SK-N-SH (cell line): ENCODE measurements around the gene PPP1R37. TPM values are rescaled to one million over a fixed set of nuclear protein-coding genes. Genes with fewer than 3 reads are reported as not detected.

Experiments used
- CTCF ChIA-PET: fragments of 300-600, 350-600 bp; formaldehyde crosslinking; extraction: SDS; loops from one replicate; lab custom pipeline; 2021; lab: Yijun Ruan, JAX
- POLR2A ChIA-PET: fragments of 350-600 bp; sonication (Branson Sonifier 250); formaldehyde crosslinking; extraction: SDS; loops from one replicate; lab custom pipeline; 2020; ENCODE audit warnings: antibody characterized with exemption, inconsistent platforms; lab: Yijun Ruan, JAX
- DNase-seq: peaks from one replicate; pipeline ENCODE4 v3.0.0; 2012
- H2AFZ ChIP-seq: fragments of 200-600 bp; sonication (generic); 2 replicates; pipeline ENCODE4 v1.8.1; 2016; ENCODE audit warnings: antibody characterized with exemption, mild to moderate bottlenecking, low read depth
- H3F3A ChIP-seq: fragments of 200-600 bp; sonication (generic); replicated peaks from 2 replicates; pipeline ENCODE3; 2016; ENCODE audit warnings: antibody characterized with exemption, mild to moderate bottlenecking; ENCODE audit not compliant: insufficient read depth
- H3K27ac ChIP-seq, 2 experiments: fragments of 200-500 bp in 1 of 2; fragments of 200-600 bp in 1 of 2; sonication (Bioruptor generic) in 1 of 2; sonication (generic), shearing (Covaris generic) in 1 of 2; 2 replicates each; pipeline versions ENCODE4 v1.5.1 to v1.6.1; 2014 to 2016; ENCODE audit warnings: low read depth in 2 of 2, inconsistent platforms in 1 of 2, low read length in 1 of 2, mild to moderate bottlenecking in 1 of 2, mixed read lengths in 1 of 2
- H3K27me3 ChIP-seq: fragments of 200-600 bp; sonication (generic), shearing (Covaris generic); 2 replicates; pipeline ENCODE4 v1.6.1; 2016; ENCODE audit warnings: mixed run types; ENCODE audit not compliant: insufficient read depth
- H3K36me3 ChIP-seq, 2 experiments: fragments of 200-500 bp in 1 of 2; fragments of 200-600 bp in 1 of 2; sonication (Bioruptor generic) in 1 of 2; sonication (generic) in 1 of 2; replicated peaks in 1 of 2; 2 replicates each; pipeline versions ENCODE3 to v1.5.1; 2014 to 2016; ENCODE audit warnings: low read length in 1 of 2, mild to moderate bottlenecking in 1 of 2; ENCODE audit not compliant: insufficient read depth in 2 of 2, control insufficient read depth in 1 of 2
- H3K4me1 ChIP-seq, 2 experiments: fragments of 200-500 bp in 1 of 2; fragments of 200-600 bp in 1 of 2; sonication (Bioruptor generic) in 1 of 2; sonication (generic), shearing (Covaris generic) in 1 of 2; 2 replicates each; pipeline versions ENCODE4 v1.5.1 to v1.6.1; 2014 to 2016; ENCODE audit warnings: low read depth in 1 of 2, low read length in 1 of 2, mixed run types in 1 of 2; ENCODE audit not compliant: insufficient read depth in 2 of 2, control insufficient read depth in 1 of 2
- H3K4me2 ChIP-seq: fragments of 200-600 bp; sonication (generic), shearing (Covaris generic); 2 replicates; pipeline ENCODE4 v1.6.1; 2017; ENCODE audit warnings: mixed run types
- H3K4me3 ChIP-seq, 2 experiments: fragments of 200-500 bp in 1 of 2; fragments of 200-600 bp in 1 of 2; sonication (Bioruptor generic) in 1 of 2; sonication (generic), shearing (Covaris generic) in 1 of 2; 2 replicates each; pipeline versions ENCODE4 v1.5.1 to v1.8.1; 2014 to 2016; ENCODE audit warnings: low read depth in 2 of 2, inconsistent platforms in 1 of 2, low read length in 1 of 2, mild to moderate bottlenecking in 1 of 2, mixed read lengths in 1 of 2, moderate library complexity in 1 of 2
- H3K79me2 ChIP-seq: fragments of 200-600 bp; sonication (generic); 2 replicates; pipeline ENCODE4 v1.8.1; 2017; ENCODE audit warnings: mild to moderate bottlenecking; ENCODE audit not compliant: insufficient read depth
- H3K9ac ChIP-seq: fragments of 200-600 bp; sonication (generic); 2 replicates; pipeline ENCODE4 v1.6.1; 2017; ENCODE audit warnings: mixed run types
- H3K9me2 ChIP-seq: fragments of 200-600 bp; sonication (generic); 2 replicates; pipeline ENCODE4 v1.6.1; 2017; ENCODE audit warnings: mixed run types
- H3K9me3 ChIP-seq: fragments of 200-600 bp; sonication (generic); 2 replicates; pipeline ENCODE4 v1.6.1; 2017; ENCODE audit warnings: mixed run types, mild to moderate bottlenecking, moderate library complexity
- H4K20me1 ChIP-seq: fragments of 200-600 bp; sonication (generic); 2 replicates; pipeline ENCODE4 v1.6.1; 2017; ENCODE audit warnings: mild to moderate bottlenecking, mixed run types; ENCODE audit not compliant: insufficient read depth
- CHD2 ChIP-seq: fragments of 150-350 bp; IDR thresholded peaks from 2 replicates; pipeline ENCODE4 v1.6.1; 2018; ENCODE audit warnings: low read length; ENCODE audit not compliant: partially characterized antibody
- EP300 ChIP-seq, 2 experiments: IDR thresholded peaks; 2 replicates each; pipeline versions ENCODE4 v1.4.0 to v1.6.1; 2012; ENCODE audit warnings: borderline replicate concordance in 1 of 2, low read depth in 1 of 2, low read length in 1 of 2
- EZH2phosphoT487 ChIP-seq: fragments of 200-600 bp; sonication (generic); IDR thresholded peaks from 2 replicates; pipeline ENCODE4 v1.6.1; 2017; ENCODE audit warnings: low read depth, mixed run types, mild to moderate bottlenecking, antibody characterized with exemption, moderate library complexity, borderline replicate concordance
- FOXJ3 ChIP-seq: sonication (generic); formaldehyde crosslinking; IDR thresholded peaks from 2 replicates; pipeline ENCODE4 v1.5.1; 2020; ENCODE audit warnings: mild to moderate bottlenecking, missing genetic modification reagents
- GABPA ChIP-seq: IDR thresholded peaks from 2 replicates; pipeline ENCODE4 v1.4.0; 2012; ENCODE audit warnings: low read depth, mild to moderate bottlenecking
- GATA2 ChIP-seq: sonication (generic); formaldehyde crosslinking; IDR thresholded peaks from 2 replicates; pipeline ENCODE4 v1.5.0; 2020; ENCODE audit warnings: mild to moderate bottlenecking, missing genetic modification reagents
- JUND ChIP-seq: IDR thresholded peaks from 2 replicates; pipeline ENCODE4 v1.4.0; 2012
- MEF2A ChIP-seq: IDR thresholded peaks from 2 replicates; pipeline ENCODE4 v1.4.0; 2012; ENCODE audit warnings: low read depth, borderline replicate concordance
- MXI1 ChIP-seq: IDR thresholded peaks from 2 replicates; pipeline ENCODE4 v1.6.1; 2012; ENCODE audit warnings: mild to moderate bottlenecking, low read depth, low read length, improper control_type of control experiment
- NFIC ChIP-seq: IDR thresholded peaks from 2 replicates; pipeline ENCODE4 v1.4.0; 2012; ENCODE audit warnings: borderline replicate concordance
- NRF1 ChIP-seq: IDR thresholded peaks from 2 replicates; pipeline ENCODE4 v1.6.1; 2012; ENCODE audit warnings: low read depth, mild to moderate bottlenecking, low read length
- POLR2AphosphoS5 ChIP-seq: IDR thresholded peaks from 2 replicates; pipeline ENCODE4 v1.6.1; 2012; ENCODE audit warnings: low read depth, low read length
- RCOR1 ChIP-seq: fragments of 150-350 bp; IDR thresholded peaks from 2 replicates; pipeline ENCODE4 v1.6.1; 2017; ENCODE audit warnings: antibody characterized with exemption, low read length
- SIN3A ChIP-seq: IDR thresholded peaks from 2 replicates; pipeline ENCODE4 v1.6.1; 2012; ENCODE audit warnings: low read depth, mild to moderate bottlenecking, low read length, moderate library complexity, borderline replicate concordance
- SMC3 ChIP-seq: IDR thresholded peaks from 2 replicates; pipeline ENCODE4 v1.6.1; 2012; ENCODE audit warnings: low read depth, low read length, improper control_type of control experiment
- TAF1 ChIP-seq: IDR thresholded peaks from 2 replicates; pipeline ENCODE4 v1.6.1; 2012; ENCODE audit warnings: low read depth, mild to moderate bottlenecking, low read length, moderate library complexity, borderline replicate concordance
- WGBS: methylation state at CpG from one replicate; pipeline ENCODE4 v1.1.6; 2017; ENCODE audit warnings: low lambda C conversion rate; 5-methylcytosine and 5-hydroxymethylcytosine counted together
- polyA plus RNA-seq, 3 experiments: library from polyadenylated mRNA; depleted of rRNA; stranded (reverse); fragments of >200 nt; gene quantifications; 2 replicates each; pipeline ENCODE4 v1.2.3, GENCODE V29; 2012
- TF ChIP-seq, protein P1 (sequence below): IDR thresholded peaks from 2 replicates; pipeline ENCODE4 v1.4.0; 2012; ENCODE audit warnings: low read depth
- TF ChIP-seq, protein P2 (sequence below): IDR thresholded peaks from 2 replicates; pipeline ENCODE4; 2012
- TF ChIP-seq, protein P3 (sequence below): IDR thresholded peaks from 2 replicates; pipeline ENCODE4 v1.6.1; 2012; ENCODE audit warnings: mild to moderate bottlenecking, low read depth, low read length, moderate library complexity
- TF ChIP-seq, protein P4 (sequence below): IDR thresholded peaks from 2 replicates; pipeline ENCODE4 v1.4.0; 2012; ENCODE audit warnings: low read depth, borderline replicate concordance
- TF ChIP-seq, protein P5 (sequence below): fragments of 150-350 bp; IDR thresholded peaks from 2 replicates; pipeline ENCODE4 v1.6.1; 2017; ENCODE audit warnings: antibody characterized with exemption, low read length, low read depth, borderline replicate concordance

Gene PPP1R37
- polyA plus RNA-seq, 1 of the 3 experiments (the other 2 are of a cell fraction) = 24.4 TPM

DNA sequence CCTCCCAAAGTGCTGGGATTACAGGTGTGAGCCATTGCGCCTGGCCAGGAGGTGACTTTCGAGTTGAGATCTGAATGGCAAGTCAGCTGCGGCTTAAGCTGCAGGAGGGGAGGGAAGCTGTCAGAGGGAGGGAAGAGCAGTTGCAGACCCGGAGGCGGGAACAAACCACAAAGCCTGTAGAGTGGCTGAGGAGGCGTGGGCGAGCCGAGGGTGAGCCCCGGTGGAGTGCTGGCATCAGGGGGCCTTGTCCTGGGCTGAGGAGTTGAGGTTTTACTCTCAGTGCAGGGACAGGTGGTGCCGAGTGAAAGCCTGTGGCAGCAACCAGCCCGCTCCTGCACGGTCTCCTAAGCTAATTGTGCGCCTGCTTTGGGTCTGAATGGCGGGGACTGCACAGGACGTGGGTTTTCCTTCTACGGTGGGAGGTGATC is 24.2 kb downstream of the PPP1R37 start (continued):
- TF ChIP-seq, protein P1, sequence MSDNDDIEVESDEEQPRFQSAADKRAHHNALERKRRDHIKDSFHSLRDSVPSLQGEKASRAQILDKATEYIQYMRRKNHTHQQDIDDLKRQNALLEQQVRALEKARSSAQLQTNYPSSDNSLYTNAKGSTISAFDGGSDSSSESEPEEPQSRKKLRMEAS = no peak
- TF ChIP-seq GATA2 (CRISPR knock-in tag) (no peak), NRF1 (no peak), CHD2 (no peak), MXI1 (no peak)
- TF ChIP-seq, all 33 proteins: peak for 0

DNA sequence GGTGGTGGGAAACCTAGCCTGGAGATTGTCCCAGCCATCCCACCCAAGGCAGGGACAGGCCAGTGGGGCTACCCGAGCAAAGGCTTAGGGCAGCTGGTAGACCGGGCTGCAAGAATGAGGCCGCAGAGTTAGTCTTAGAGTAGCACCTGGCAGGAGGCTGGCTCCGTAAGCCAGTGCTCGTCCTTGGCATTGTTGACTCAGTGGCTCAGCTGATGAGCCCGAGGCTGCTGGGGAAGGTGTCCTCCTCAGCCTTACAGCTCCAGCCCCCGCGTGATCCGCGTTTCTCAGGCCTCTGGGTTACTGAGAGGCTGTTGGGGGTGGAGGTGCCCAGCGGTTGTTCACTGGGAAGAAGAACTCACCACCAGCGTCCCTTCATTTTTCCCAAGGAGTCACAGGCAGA is 24.7 kb downstream of the PPP1R37 start:
- 88% methylated on average over 4 of the region's 12 CpGs for WGBS

DNA sequence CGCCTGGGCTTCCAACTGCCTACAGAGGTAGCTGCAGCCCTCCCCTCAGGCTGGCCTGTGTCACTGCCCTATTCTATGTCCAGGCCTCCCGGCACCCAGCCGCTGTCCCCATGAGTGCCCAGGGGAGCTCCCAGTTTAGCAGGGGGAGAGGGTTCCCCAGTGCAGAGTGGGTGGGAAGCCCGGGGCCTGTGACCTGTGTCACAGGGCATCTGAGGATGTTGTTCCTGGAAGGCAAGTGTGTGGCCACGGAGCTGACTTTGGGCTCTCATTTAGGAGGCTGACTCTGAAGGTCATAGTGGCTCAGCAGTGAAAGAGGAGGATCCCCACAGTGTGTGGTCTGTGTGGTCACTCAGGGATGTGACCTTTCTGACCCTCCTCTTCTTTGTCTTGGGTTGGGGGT is 25.1 kb downstream of the PPP1R37 start:
- ChIA-PET POLR2A (no interaction called here), CTCF (no interaction called here)
- WGBS = no CpG with 5 or more reads among the region's 5 CpGs
- Histone ChIP-seq H3K4me2 (no peak overlapping the region), H3F3A (no peaks in the 10 kb centered on the region), H3K9me3 (no peaks in the 10 kb centered on the region), H3K4me1 (peaks cover 0 to 15% of the 10 kb centered on the region in 2 experiments; a peak in 1 of 4 replicates), H2AFZ (no peak overlapping the region), H3K9me2 (no peaks in the 10 kb centered on the region), H3K4me3 (no peak overlapping the region), H4K20me1 (peaks cover 95% of the 10 kb centered on the region), H3K27ac (no peak overlapping the region), H3K79me2 (peaks cover 85% of the 10 kb centered on the region), H3K27me3 (no peaks in the 10 kb centered on the region), H3K9ac (no peak overlapping the region), H3K36me3 (no peaks in the 10 kb centered on the region)
- DNase-seq = no peak
- TF ChIP-seq, protein P2, sequence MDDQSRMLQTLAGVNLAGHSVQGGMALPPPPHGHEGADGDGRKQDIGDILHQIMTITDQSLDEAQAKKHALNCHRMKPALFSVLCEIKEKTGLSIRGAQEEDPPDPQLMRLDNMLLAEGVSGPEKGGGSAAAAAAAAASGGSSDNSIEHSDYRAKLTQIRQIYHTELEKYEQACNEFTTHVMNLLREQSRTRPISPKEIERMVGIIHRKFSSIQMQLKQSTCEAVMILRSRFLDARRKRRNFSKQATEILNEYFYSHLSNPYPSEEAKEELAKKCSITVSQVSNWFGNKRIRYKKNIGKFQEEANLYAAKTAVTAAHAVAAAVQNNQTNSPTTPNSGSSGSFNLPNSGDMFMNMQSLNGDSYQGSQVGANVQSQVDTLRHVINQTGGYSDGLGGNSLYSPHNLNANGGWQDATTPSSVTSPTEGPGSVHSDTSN = no peak
- TF ChIP-seq SMC3 (no peak), SIN3A (no peak), POLR2AphosphoS5 (no peak), MEF2A (no peak), FOXJ3 (CRISPR knock-in tag) (no peak), JUND (no peak), NFIC (no peak), NRF1 (no peak), TAF1 (no peak), EP300 (IDR thresholded peaks at IDR 0.05; ENCODE audit: borderline replicate concordance in 1 of 2, low read depth in 1 of 2, low read length in 1 of 2) (no peak), RCOR1 (no peak)
- TF ChIP-seq, protein P3, sequence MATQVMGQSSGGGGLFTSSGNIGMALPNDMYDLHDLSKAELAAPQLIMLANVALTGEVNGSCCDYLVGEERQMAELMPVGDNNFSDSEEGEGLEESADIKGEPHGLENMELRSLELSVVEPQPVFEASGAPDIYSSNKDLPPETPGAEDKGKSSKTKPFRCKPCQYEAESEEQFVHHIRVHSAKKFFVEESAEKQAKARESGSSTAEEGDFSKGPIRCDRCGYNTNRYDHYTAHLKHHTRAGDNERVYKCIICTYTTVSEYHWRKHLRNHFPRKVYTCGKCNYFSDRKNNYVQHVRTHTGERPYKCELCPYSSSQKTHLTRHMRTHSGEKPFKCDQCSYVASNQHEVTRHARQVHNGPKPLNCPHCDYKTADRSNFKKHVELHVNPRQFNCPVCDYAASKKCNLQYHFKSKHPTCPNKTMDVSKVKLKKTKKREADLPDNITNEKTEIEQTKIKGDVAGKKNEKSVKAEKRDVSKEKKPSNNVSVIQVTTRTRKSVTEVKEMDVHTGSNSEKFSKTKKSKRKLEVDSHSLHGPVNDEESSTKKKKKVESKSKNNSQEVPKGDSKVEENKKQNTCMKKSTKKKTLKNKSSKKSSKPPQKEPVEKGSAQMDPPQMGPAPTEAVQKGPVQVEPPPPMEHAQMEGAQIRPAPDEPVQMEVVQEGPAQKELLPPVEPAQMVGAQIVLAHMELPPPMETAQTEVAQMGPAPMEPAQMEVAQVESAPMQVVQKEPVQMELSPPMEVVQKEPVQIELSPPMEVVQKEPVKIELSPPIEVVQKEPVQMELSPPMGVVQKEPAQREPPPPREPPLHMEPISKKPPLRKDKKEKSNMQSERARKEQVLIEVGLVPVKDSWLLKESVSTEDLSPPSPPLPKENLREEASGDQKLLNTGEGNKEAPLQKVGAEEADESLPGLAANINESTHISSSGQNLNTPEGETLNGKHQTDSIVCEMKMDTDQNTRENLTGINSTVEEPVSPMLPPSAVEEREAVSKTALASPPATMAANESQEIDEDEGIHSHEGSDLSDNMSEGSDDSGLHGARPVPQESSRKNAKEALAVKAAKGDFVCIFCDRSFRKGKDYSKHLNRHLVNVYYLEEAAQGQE = no peak
- TF ChIP-seq, protein P1 = no peak
- TF ChIP-seq, protein P4, sequence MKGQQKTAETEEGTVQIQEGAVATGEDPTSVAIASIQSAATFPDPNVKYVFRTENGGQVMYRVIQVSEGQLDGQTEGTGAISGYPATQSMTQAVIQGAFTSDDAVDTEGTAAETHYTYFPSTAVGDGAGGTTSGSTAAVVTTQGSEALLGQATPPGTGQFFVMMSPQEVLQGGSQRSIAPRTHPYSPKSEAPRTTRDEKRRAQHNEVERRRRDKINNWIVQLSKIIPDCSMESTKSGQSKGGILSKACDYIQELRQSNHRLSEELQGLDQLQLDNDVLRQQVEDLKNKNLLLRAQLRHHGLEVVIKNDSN = no peak

More for the DNA sequence above, 24.7 kb downstream of the PPP1R37 start:
- no peak overlapping the region for H3K4me2 ChIP-seq
- no peaks in the 10 kb centered on the region for H3K9me2 ChIP-seq
- H3K4me1 ChIP-seq = peaks cover 0 to 11% of the 10 kb centered on the region in 2 experiments; a peak in 1 of 4 replicates
- H3K4me3 ChIP-seq = no peak overlapping the region
- H3K27me3 ChIP-seq = no peaks in the 10 kb centered on the region
- CTCF ChIA-PET = no interaction called here
- H3K36me3 ChIP-seq = no peaks in the 10 kb centered on the region
- no peak for DNase-seq
- H3K9ac ChIP-seq = no peak overlapping the region
- H3K9me3 ChIP-seq = no peaks in the 10 kb centered on the region
- H3K27ac ChIP-seq = no peak overlapping the region
- H4K20me1 ChIP-seq = peaks cover 96% of the 10 kb centered on the region
- no peak overlapping the region for H2AFZ ChIP-seq
- peaks cover 87% of the 10 kb centered on the region for H3K79me2 ChIP-seq
- TF ChIP-seq EZH2phosphoT487 = no peak
- TF ChIP-seq GABPA = no peak
- TF ChIP-seq, protein P5, sequence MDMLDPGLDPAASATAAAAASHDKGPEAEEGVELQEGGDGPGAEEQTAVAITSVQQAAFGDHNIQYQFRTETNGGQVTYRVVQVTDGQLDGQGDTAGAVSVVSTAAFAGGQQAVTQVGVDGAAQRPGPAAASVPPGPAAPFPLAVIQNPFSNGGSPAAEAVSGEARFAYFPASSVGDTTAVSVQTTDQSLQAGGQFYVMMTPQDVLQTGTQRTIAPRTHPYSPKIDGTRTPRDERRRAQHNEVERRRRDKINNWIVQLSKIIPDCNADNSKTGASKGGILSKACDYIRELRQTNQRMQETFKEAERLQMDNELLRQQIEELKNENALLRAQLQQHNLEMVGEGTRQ = no peak
- POLR2A ChIA-PET = no interaction called here
- H3F3A ChIP-seq = no peaks in the 10 kb centered on the region
